H1 (cell line): ENCODE measurements around the gene SLC16A8.

Source experiments
- POLR2A ChIP-seq, 2 experiments: IDR thresholded peaks; 1 replicate in 1 of 2; 2 replicates in 1 of 2; pipeline ENCODE4 v1.6.1; 2011; ENCODE audit warnings: low read depth in 2 of 2, low read length in 2 of 2, mild to moderate bottlenecking in 2 of 2; ENCODE audit errors: control extremely low read depth in 1 of 2
- POLR2AphosphoS5 ChIP-seq: IDR thresholded peaks from 2 replicates; pipeline ENCODE4 v1.6.1; 2011; ENCODE audit warnings: low read depth, low read length
- RNF2 ChIP-seq: fragments of 200-900, 300-1000 bp; sonication (generic); IDR thresholded peaks from 2 replicates; pipeline ENCODE4 v1.7.1; 2016; ENCODE audit warnings: borderline replicate concordance, low read depth, mild to moderate bottlenecking, antibody characterized with exemption, low read length; ENCODE audit not compliant: poor library complexity, severe bottlenecking; ENCODE audit errors: missing control alignments
- RXRA ChIP-seq: IDR thresholded peaks from 2 replicates; pipeline ENCODE4 v1.6.1; 2011; ENCODE audit warnings: low read depth, mild to moderate bottlenecking, low read length, moderate library complexity; ENCODE audit not compliant: insufficient read depth
- YY1 ChIP-seq: IDR thresholded peaks from 2 replicates; pipeline ENCODE4 v1.6.1; 2011; ENCODE audit warnings: low read depth, mild to moderate bottlenecking, low read length
- TF ChIP-seq, protein P1 (sequence below), 3 experiments: IDR thresholded peaks; 1 replicate in 2 of 3; 2 replicates in 1 of 3; pipeline versions ENCODE4 v1.5.1 to v1.6.1; 2011; ENCODE audit warnings: low read length in 3 of 3, mild to moderate bottlenecking in 3 of 3, inconsistent platforms in 2 of 3, low read depth in 1 of 3, moderate library complexity in 1 of 3; ENCODE audit not compliant: insufficient read depth in 1 of 3; ENCODE audit errors: control extremely low read depth in 1 of 3

DNA sequence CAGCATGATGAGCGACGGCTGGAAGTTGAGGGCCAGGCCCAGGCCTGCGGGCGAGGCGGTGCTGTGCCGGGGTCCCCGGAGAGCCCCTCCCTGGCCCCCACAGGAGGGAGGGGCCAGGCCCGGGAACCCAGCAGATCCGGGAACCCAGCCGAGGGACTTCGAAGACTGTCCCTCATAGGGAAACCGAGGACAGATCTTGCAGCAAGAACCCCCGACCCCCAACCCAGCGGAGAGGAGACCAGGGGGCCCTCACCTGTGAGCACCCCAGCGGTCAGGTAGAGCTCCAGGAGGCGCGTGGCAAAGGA, 2.4 kb downstream of the SLC16A8 start:
- TF ChIP-seq, protein P1, sequence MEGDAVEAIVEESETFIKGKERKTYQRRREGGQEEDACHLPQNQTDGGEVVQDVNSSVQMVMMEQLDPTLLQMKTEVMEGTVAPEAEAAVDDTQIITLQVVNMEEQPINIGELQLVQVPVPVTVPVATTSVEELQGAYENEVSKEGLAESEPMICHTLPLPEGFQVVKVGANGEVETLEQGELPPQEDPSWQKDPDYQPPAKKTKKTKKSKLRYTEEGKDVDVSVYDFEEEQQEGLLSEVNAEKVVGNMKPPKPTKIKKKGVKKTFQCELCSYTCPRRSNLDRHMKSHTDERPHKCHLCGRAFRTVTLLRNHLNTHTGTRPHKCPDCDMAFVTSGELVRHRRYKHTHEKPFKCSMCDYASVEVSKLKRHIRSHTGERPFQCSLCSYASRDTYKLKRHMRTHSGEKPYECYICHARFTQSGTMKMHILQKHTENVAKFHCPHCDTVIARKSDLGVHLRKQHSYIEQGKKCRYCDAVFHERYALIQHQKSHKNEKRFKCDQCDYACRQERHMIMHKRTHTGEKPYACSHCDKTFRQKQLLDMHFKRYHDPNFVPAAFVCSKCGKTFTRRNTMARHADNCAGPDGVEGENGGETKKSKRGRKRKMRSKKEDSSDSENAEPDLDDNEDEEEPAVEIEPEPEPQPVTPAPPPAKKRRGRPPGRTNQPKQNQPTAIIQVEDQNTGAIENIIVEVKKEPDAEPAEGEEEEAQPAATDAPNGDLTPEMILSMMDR (IDR thresholded peaks at IDR 0.05; ENCODE audit: control extremely low read depth in 1 of 3, insufficient read depth in 1 of 3, low read depth in 1 of 3, low read length in 3 of 3): no peak
- no peak for TF ChIP-seq RNF2
- no peak for TF ChIP-seq YY1
- no peak for TF ChIP-seq POLR2AphosphoS5
- no peak for TF ChIP-seq RXRA
- no peak for TF ChIP-seq POLR2A (IDR thresholded peaks at IDR 0.05; ENCODE audit: control extremely low read depth in 1 of 2, low read depth in 2 of 2, low read length in 2 of 2)
